IMR-90 (cell line): Measurements from ENCODE around the gene SLBP. TPM values are rescaled to one million over a fixed set of nuclear protein-coding genes. Genes with fewer than 3 reads are reported as not detected.

Source experiments
- ATAC-seq: fragments of 200-7000 bp; cut with Tn5 transposase; 2 replicates; pipeline ENCODE4 v1.9.1; 2020; ENCODE audit warnings: low read depth, mild to moderate bottlenecking, moderate library complexity
- BruUV-seq: library from RNA; stranded (reverse); fragments of 400-500 nt; replicated peaks from 2 replicates; lab custom pipeline; 2021; lab: Mats Ljungman, UMichigan
- CTCF ChIA-PET: fragments of 300-600 bp; formaldehyde crosslinking; extraction: SDS; loops from one replicate; lab custom pipeline; 2021; ENCODE audit warnings: antibody characterized with exemption; lab: Yijun Ruan, JAX
- POLR2A ChIA-PET: fragments of 300-600 bp; sonication (Branson Sonifier 250); formaldehyde crosslinking; loops from one replicate; lab custom pipeline; 2022; ENCODE audit warnings: antibody characterized with exemption; ENCODE audit not compliant: unreplicated experiment; lab: Charles Lee
- DNase-seq: peaks from one replicate; pipeline ENCODE4 v3.0.0; 2013
- H2AFZ ChIP-seq: replicated peaks from 2 replicates; pipeline ENCODE3; 2013; ENCODE audit warnings: low read length, mild to moderate bottlenecking; ENCODE audit not compliant: poor library complexity
- H2AK5ac ChIP-seq: 2 replicates; pipeline ENCODE4 v1.6.1; 2013; ENCODE audit warnings: low read depth, low read length, inconsistent platforms
- H2AK9ac ChIP-seq: replicated peaks from 2 replicates; pipeline ENCODE3; 2013; ENCODE audit warnings: mild to moderate bottlenecking, low read depth, low read length, moderate library complexity; ENCODE audit not compliant: poor library complexity
- H2BK120ac ChIP-seq: 2 replicates; pipeline ENCODE4 v1.6.1; 2013; ENCODE audit warnings: low read depth, low read length, inconsistent platforms
- H2BK15ac ChIP-seq: 3 replicates; pipeline ENCODE4 v1.6.1; 2013; ENCODE audit warnings: low read depth, low read length, inconsistent platforms
- H2BK20ac ChIP-seq: 2 replicates; pipeline ENCODE4 v1.6.1; 2013; ENCODE audit warnings: low read depth, mild to moderate bottlenecking, inconsistent platforms, low read length, moderate library complexity
- H2BK5ac ChIP-seq: 2 replicates; pipeline ENCODE4 v1.6.1; 2013; ENCODE audit warnings: mild to moderate bottlenecking, low read depth, low read length, inconsistent platforms; ENCODE audit not compliant: poor library complexity, severe bottlenecking
- H3K14ac ChIP-seq: replicated peaks from 2 replicates; pipeline ENCODE4 v1.6.1; 2013; ENCODE audit warnings: low read depth, low read length, inconsistent platforms
- H3K18ac ChIP-seq: 2 replicates; pipeline ENCODE4 v1.6.1; 2013; ENCODE audit warnings: low read depth, low read length, control low read depth
- H3K23ac ChIP-seq: 2 replicates; pipeline ENCODE4 v1.6.1; 2013; ENCODE audit warnings: low read depth, low read length, inconsistent platforms
- H3K27ac ChIP-seq: 2 replicates; pipeline ENCODE4 v1.5.1; 2013; ENCODE audit warnings: mild to moderate bottlenecking, control low read depth, low read length; ENCODE audit not compliant: insufficient read depth
- H3K27me3 ChIP-seq: 2 replicates; pipeline ENCODE4 v1.6.1; 2013; ENCODE audit warnings: low read length; ENCODE audit not compliant: control insufficient read depth, insufficient read depth
- H3K36me3 ChIP-seq: 2 replicates; pipeline ENCODE4 v1.6.1; 2013; ENCODE audit warnings: low read length, mixed read lengths; ENCODE audit not compliant: control insufficient read depth, insufficient read depth
- H3K4ac ChIP-seq: 2 replicates; pipeline ENCODE4 v1.6.1; 2013; ENCODE audit warnings: low read depth, low read length, inconsistent platforms
- H3K4me1 ChIP-seq: 2 replicates; pipeline ENCODE4 v1.6.1; 2013; ENCODE audit warnings: low read length, mixed read lengths; ENCODE audit not compliant: control insufficient read depth, insufficient read depth
- H3K4me2 ChIP-seq: 2 replicates; pipeline ENCODE4 v1.6.1; 2013; ENCODE audit warnings: low read depth, mild to moderate bottlenecking, control low read depth, low read length, moderate library complexity
- H3K4me3 ChIP-seq: 2 replicates; pipeline ENCODE4 v1.5.1; 2013; ENCODE audit warnings: low read depth, mild to moderate bottlenecking, control low read depth, low read length, moderate library complexity; ENCODE audit not compliant: insufficient read depth
- H3K56ac ChIP-seq: 2 replicates; pipeline ENCODE4 v1.6.1; 2013; ENCODE audit warnings: low read length, inconsistent platforms; ENCODE audit not compliant: insufficient read depth; ENCODE audit errors: extremely low read depth
- H3K79me1 ChIP-seq, 2 experiments: 2 replicates each; pipeline ENCODE4 v1.6.1; 2013; ENCODE audit warnings: low read length in 2 of 2, inconsistent platforms in 1 of 2, low read depth in 1 of 2
- H3K9ac ChIP-seq: 2 replicates; pipeline ENCODE4 v1.6.1; 2013; ENCODE audit warnings: low read depth, low read length, control low read depth
- H3K9me1 ChIP-seq: 2 replicates; pipeline ENCODE4 v1.6.1; 2013; ENCODE audit warnings: low read length, inconsistent platforms; ENCODE audit not compliant: insufficient read depth
- H3K9me3 ChIP-seq: 2 replicates; pipeline ENCODE4 v1.6.1; 2013; ENCODE audit warnings: low read length; ENCODE audit not compliant: control insufficient read depth, insufficient read depth
- H4K20me1 ChIP-seq: 2 replicates; pipeline ENCODE4 v1.6.1; 2013; ENCODE audit warnings: low read length, inconsistent platforms; ENCODE audit not compliant: insufficient read depth
- H4K5ac ChIP-seq: 2 replicates; pipeline ENCODE4 v1.6.1; 2013; ENCODE audit warnings: mild to moderate bottlenecking, low read depth, low read length, control low read depth
- H4K8ac ChIP-seq, 2 experiments: 2 replicates each; pipeline ENCODE4 v1.6.1; 2013; ENCODE audit warnings: low read depth in 2 of 2, low read length in 2 of 2, control low read depth in 1 of 2, inconsistent platforms in 1 of 2
- H4K91ac ChIP-seq: 2 replicates; pipeline ENCODE4 v1.6.1; 2013; ENCODE audit warnings: low read depth, low read length, inconsistent platforms; ENCODE audit not compliant: insufficient read depth
- BHLHE40 ChIP-seq: fragments of 150-350 bp; IDR thresholded peaks from 2 replicates; pipeline ENCODE4 v1.6.1; 2016; ENCODE audit warnings: mild to moderate bottlenecking, low read depth, low read length
- CEBPB ChIP-seq: IDR thresholded peaks from 2 replicates; pipeline ENCODE4 v1.6.1; 2012; ENCODE audit warnings: low read depth, low read length, improper control_type of control experiment
- ELK1 ChIP-seq: fragments of 150-350 bp; IDR thresholded peaks from 2 replicates; pipeline ENCODE4 v1.6.1; 2016; ENCODE audit warnings: low read depth, mild to moderate bottlenecking, low read length, moderate library complexity, borderline replicate concordance
- MAFK ChIP-seq: IDR thresholded peaks from 2 replicates; pipeline ENCODE4 v1.6.1; 2012; ENCODE audit warnings: low read depth, low read length, improper control_type of control experiment
- MAZ ChIP-seq: IDR thresholded peaks from 2 replicates; pipeline ENCODE4 v1.6.1; 2012; ENCODE audit warnings: low read depth, mild to moderate bottlenecking, low read length, improper control_type of control experiment, moderate library complexity, borderline replicate concordance
- MXI1 ChIP-seq: IDR thresholded peaks from 2 replicates; pipeline ENCODE4 v1.6.1; 2012; ENCODE audit warnings: low read depth, mild to moderate bottlenecking, low read length, moderate library complexity, borderline replicate concordance
- NFE2L2 ChIP-seq: fragments of 150-350 bp; IDR thresholded peaks from 2 replicates; pipeline ENCODE4 v1.6.1; 2016; ENCODE audit warnings: low read depth, mild to moderate bottlenecking, low read length
- POLR2A ChIP-seq: IDR thresholded peaks from 2 replicates; pipeline ENCODE4 v1.6.1; 2012; ENCODE audit warnings: mild to moderate bottlenecking, low read depth, low read length
- RAD21 ChIP-seq: IDR thresholded peaks from 2 replicates; pipeline ENCODE4 v1.6.1; 2012; ENCODE audit warnings: low read length, improper control_type of control experiment
- RFX5 ChIP-seq: IDR thresholded peaks from 2 replicates; pipeline ENCODE4 v1.8.0; 2012; ENCODE audit warnings: low read depth, mild to moderate bottlenecking, low read length, moderate library complexity
- SMC3 ChIP-seq: fragments of 150-350 bp; IDR thresholded peaks from 2 replicates; pipeline ENCODE4 v1.6.1; 2016; ENCODE audit warnings: low read depth, mild to moderate bottlenecking, antibody characterized with exemption, low read length, moderate library complexity
- USF2 ChIP-seq: fragments of 150-350 bp; IDR thresholded peaks from 2 replicates; pipeline ENCODE4 v1.6.1; 2017; ENCODE audit warnings: mild to moderate bottlenecking, antibody characterized with exemption, low read length, low read depth
- WGBS, 2 experiments: methylation state at CpG; one replicate each; pipeline versions ENCODE4 v1.1.5 to v1.1.7; 2013; ENCODE audit warnings: missing lambda C conversion rate in 2 of 2; ENCODE audit not compliant: insufficient read length in 1 of 2; ENCODE audit errors: extremely low coverage in 2 of 2; 5-methylcytosine and 5-hydroxymethylcytosine counted together
- dilution Hi-C: fragments of 300-500 bp; cut with HindIII; formaldehyde crosslinking; loops from one replicate; pipeline ENCODE4 v1.14.3; 2018; ENCODE audit warnings: low sequenced_read_pairs; ENCODE audit not compliant: unreplicated experiment
- in situ Hi-C: fragments of 300-500 bp; cut with MboI; formaldehyde crosslinking; loops from 3 replicates; pipeline ENCODE4 v1.14.3; 2019; ENCODE audit warnings: low sequenced_read_pairs, inconsistent platforms, mixed read lengths
- intact Hi-C: fragments of 100-400 bp; cut with micrococcal nuclease; formaldehyde crosslinking; loops from 2 replicates; pipeline ENCODE4 v1.10.0; 2022
- polyA plus RNA-seq, 3 experiments: library from polyadenylated mRNA; depleted of rRNA; stranded (reverse); fragments of >200 nt; gene quantifications; 2 replicates each; pipeline ENCODE4 v1.2.3, GENCODE V29; 2012; ENCODE audit warnings: low replicate concordance in 1 of 3
- total RNA-seq: library from RNA; depleted of rRNA; stranded (reverse); fragments of >200 nt; gene quantifications from 2 replicates; pipeline ENCODE4 v1.2.3, GENCODE V29; 2012
- TF ChIP-seq, protein P1 (sequence below): conservative IDR thresholded peaks from 2 replicates; pipeline ENCODE4 v1.5.1; 2012; ENCODE audit warnings: mild to moderate bottlenecking, low read depth, low read length, improper control_type of control experiment

Gene SLBP
- total and polyA plus RNA-seq, 2 of the 4 experiments (the other 2 are of a cell fraction) = 64.9 to 66.1 TPM

GRCh38 chr4:1691737-1692373 is 20.3 kb downstream of the SLBP start:
- Histone ChIP-seq H3K36me3 (peaks cover 45% of the 10 kb centered on the region), H2BK20ac (no peak overlapping the region), H3K79me1 (peaks cover 0 to 23% of the 10 kb centered on the region in 2 experiments; a peak in 3 of 4 replicates), H3K4ac (no peak overlapping the region), H4K20me1 (peaks cover 21% of the 10 kb centered on the region), H3K4me3 (no peak overlapping the region), H3K14ac (no peak overlapping the region), H2AK9ac (no peak overlapping the region), H3K4me1 (no peaks in the 10 kb centered on the region), H4K5ac (no peak overlapping the region), H3K9me3 (no peaks in the 10 kb centered on the region), H4K8ac (no peak overlapping the region), H2BK120ac (no peak overlapping the region), H4K91ac (no peak overlapping the region), H3K9ac (no peak overlapping the region), H2BK15ac (no peak overlapping the region), H2BK5ac (no peak overlapping the region), H3K27me3 (no peaks in the 10 kb centered on the region), H3K27ac (no peak overlapping the region), H3K23ac (no peak overlapping the region), H2AFZ (no peak overlapping the region), H3K18ac (no peak overlapping the region), H2AK5ac (no peak overlapping the region), H3K4me2 (no peak overlapping the region), H3K9me1 (no peaks in the 10 kb centered on the region), H3K56ac (no peak overlapping the region)
- no TSS peak for BruUV-seq
- intact Hi-C loops (no loop called here), in situ Hi-C loops (no loop called here), dilution Hi-C loops (no loop called here)
- ATAC-seq (no peak), DNase-seq (no peak)
- ChIA-PET POLR2A (no interaction called here), CTCF (interaction anchor here (2.1 kb wide), 1 partner anchor 11 kb away, joined by 22 read pairs; no protein-coding TSS in a partner anchor)
- 100% methylated on average over 3 of the region's 9 CpGs; no CpG with 5 or more reads in 1 of the 2 experiments for WGBS, 2 experiments
- TF ChIP-seq NFE2L2 (no peak), BHLHE40 (no peak), MXI1 (no peak), SMC3 (no peak), RFX5 (no peak), POLR2A (no peak), CEBPB (no peak), USF2 (no peak), MAZ (no peak), RAD21 (no peak), MAFK (no peak), ELK1 (no peak)
- TF ChIP-seq, protein P1, sequence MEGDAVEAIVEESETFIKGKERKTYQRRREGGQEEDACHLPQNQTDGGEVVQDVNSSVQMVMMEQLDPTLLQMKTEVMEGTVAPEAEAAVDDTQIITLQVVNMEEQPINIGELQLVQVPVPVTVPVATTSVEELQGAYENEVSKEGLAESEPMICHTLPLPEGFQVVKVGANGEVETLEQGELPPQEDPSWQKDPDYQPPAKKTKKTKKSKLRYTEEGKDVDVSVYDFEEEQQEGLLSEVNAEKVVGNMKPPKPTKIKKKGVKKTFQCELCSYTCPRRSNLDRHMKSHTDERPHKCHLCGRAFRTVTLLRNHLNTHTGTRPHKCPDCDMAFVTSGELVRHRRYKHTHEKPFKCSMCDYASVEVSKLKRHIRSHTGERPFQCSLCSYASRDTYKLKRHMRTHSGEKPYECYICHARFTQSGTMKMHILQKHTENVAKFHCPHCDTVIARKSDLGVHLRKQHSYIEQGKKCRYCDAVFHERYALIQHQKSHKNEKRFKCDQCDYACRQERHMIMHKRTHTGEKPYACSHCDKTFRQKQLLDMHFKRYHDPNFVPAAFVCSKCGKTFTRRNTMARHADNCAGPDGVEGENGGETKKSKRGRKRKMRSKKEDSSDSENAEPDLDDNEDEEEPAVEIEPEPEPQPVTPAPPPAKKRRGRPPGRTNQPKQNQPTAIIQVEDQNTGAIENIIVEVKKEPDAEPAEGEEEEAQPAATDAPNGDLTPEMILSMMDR = no peak
